Testis (tissue), 2 donors: Measurements from ENCODE around the gene SHROOM2.

Source experiments
- CTCF ChIP-seq, 3 experiments: fragments of 450-650 bp in 2 of 3; fragments of 200-600 bp in 1 of 3; sonication (generic) in 1 of 3; IDR thresholded peaks; one replicate each; pipeline ENCODE4 v1.5.1; 2016 to 2019; ENCODE audit warnings: antibody characterized with exemption in 3 of 3, mild to moderate bottlenecking in 2 of 3, moderate library complexity in 1 of 3
- POLR2A ChIP-seq: fragments of 450-650 bp; IDR thresholded peaks from one replicate; pipeline ENCODE4 v1.6.1; 2017; ENCODE audit warnings: antibody characterized with exemption, mild to moderate bottlenecking, moderate library complexity

- TF ChIP-seq CTCF (IDR thresholded peaks at IDR 0.05) (no peak), POLR2A (no peak)
These were observed 39.9 kb upstream of the SHROOM2 start for GRCh38 chrX:9746148-9746888.
